ENCODE results near the gene WDR76. TPM values are rescaled to one million over a fixed set of nuclear protein-coding genes. Genes with fewer than 3 reads are reported as not detected.

The WDR76 gene
- total RNA-seq, 4 donors from 2014 or later = 1.6 to 6.6 (median 4.8) TPM

DNA sequence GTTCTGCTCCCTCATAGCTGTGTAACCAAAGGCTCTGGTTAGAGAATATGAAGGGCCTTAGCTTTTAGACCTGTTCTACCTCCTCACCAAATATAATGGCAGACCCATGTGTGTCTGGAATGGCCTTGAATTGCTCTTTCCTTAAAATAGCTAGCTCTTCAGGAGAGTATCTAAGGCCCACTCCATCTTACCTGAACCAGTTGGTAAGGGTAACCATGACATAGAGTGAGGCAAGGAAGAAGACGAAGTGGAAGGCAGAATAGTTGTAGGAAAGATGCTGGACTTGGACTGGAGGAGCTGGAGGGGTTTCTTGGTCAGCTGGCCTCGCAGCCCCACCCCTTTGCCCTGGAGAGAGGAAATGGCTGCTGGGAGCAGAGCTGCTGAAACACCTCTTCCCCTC, 31.6 kb upstream of the WDR76 start:
- Histone ChIP-seq H3K4me3 (replicated peaks in 1 of 3) (no peak overlapping the region), H3K27me3 (no peaks in the 10 kb centered on the region), H3K9me3 (no peaks in the 10 kb centered on the region), H3K27ac (peak overlapping the region in 1 of 3 donors; percentile 92), H3K36me3 (peaks cover 18 to 19% of the 10 kb centered on the region in 2 donors), H3K4me1 (peaks cover 28 to 53% of the 10 kb centered on the region in 2 donors)
- TF ChIP-seq, protein P1, sequence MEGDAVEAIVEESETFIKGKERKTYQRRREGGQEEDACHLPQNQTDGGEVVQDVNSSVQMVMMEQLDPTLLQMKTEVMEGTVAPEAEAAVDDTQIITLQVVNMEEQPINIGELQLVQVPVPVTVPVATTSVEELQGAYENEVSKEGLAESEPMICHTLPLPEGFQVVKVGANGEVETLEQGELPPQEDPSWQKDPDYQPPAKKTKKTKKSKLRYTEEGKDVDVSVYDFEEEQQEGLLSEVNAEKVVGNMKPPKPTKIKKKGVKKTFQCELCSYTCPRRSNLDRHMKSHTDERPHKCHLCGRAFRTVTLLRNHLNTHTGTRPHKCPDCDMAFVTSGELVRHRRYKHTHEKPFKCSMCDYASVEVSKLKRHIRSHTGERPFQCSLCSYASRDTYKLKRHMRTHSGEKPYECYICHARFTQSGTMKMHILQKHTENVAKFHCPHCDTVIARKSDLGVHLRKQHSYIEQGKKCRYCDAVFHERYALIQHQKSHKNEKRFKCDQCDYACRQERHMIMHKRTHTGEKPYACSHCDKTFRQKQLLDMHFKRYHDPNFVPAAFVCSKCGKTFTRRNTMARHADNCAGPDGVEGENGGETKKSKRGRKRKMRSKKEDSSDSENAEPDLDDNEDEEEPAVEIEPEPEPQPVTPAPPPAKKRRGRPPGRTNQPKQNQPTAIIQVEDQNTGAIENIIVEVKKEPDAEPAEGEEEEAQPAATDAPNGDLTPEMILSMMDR (IDR thresholded peaks at IDR 0.05) = no peak
- no peak for TF ChIP-seq POLR2A (IDR thresholded peaks at IDR 0.05)
- 91 to 93% methylated on average over 2 of the region's 2 CpGs for WGBS, 2 donors
- intact Hi-C loops (cut with DNase I) = no loop called here
- no peak for DNase-seq

DNA sequence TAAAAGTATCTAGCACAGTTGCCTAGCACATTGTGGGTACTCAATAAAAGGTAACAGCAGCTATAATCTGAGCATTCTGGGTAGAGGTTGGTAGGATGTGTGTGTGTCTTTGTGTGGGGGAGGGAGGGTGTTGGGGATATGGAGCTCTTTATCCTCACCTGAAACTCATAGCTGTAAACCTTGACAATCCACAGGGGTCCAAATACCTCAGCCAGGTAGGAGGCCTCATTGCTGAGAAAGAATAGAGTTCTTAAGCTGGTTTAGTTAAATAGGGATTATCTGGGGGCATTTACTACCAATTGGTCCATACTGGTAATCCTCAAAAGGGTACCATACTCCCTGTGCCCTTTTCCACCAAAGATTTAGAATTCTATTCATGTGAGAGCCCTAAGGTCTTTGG, 30.8 kb upstream of the WDR76 start:
- no peak for DNase-seq
- intact Hi-C loops (cut with DNase I) = no loop called here
- peaks cover 18 to 19% of the 10 kb centered on the region in 2 donors for H3K36me3 ChIP-seq
- H3K4me1 ChIP-seq = peaks cover 32 to 54% of the 10 kb centered on the region in 2 donors
- H3K27ac ChIP-seq = no peak overlapping the region
- H3K9me3 ChIP-seq = no peaks in the 10 kb centered on the region
- TF ChIP-seq POLR2A (IDR thresholded peaks at IDR 0.05) = no peak
- TF ChIP-seq, protein P1 (IDR thresholded peaks at IDR 0.05) = no peak
- H3K4me3 ChIP-seq (replicated peaks in 1 of 3) = no peak overlapping the region
- no peaks in the 10 kb centered on the region for H3K27me3 ChIP-seq

DNA sequence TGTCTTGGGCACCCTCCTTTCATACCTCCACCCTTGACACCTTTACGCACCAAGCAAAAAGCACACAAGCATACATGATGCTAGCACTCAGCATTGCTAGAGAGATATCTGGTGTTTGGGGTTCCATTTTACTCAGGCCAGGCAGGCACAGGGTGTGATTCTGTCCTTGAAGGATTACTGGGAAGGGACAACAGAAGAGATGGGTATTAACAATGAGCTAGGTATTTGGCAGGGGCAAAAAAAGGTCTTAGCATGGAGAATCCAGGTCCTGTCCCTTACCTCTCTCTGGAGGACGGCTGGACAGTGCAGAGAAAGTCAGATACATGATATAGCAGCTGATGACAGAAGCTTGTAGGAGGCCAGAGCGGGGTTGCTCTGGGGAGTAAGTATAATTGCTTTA, 30.2 kb upstream of the WDR76 start:
- Histone ChIP-seq H3K27me3 (no peaks in the 10 kb centered on the region), H3K4me1 (peaks cover 36 to 59% of the 10 kb centered on the region in 2 donors), H3K36me3 (peaks cover 18 to 19% of the 10 kb centered on the region in 2 donors), H3K27ac (no peak overlapping the region), H3K9me3 (no peaks in the 10 kb centered on the region), H3K4me3 (replicated peaks in 1 of 3) (no peak overlapping the region)
- intact Hi-C loops (cut with DNase I) = no loop called here
- DNase-seq = no peak
- TF ChIP-seq POLR2A (IDR thresholded peaks at IDR 0.05) = no peak
- TF ChIP-seq, protein P1 (IDR thresholded peaks at IDR 0.05) = no peak
- WGBS, 2 donors = 96 to 97% methylated on average over 3 of the region's 3 CpGs

DNA sequence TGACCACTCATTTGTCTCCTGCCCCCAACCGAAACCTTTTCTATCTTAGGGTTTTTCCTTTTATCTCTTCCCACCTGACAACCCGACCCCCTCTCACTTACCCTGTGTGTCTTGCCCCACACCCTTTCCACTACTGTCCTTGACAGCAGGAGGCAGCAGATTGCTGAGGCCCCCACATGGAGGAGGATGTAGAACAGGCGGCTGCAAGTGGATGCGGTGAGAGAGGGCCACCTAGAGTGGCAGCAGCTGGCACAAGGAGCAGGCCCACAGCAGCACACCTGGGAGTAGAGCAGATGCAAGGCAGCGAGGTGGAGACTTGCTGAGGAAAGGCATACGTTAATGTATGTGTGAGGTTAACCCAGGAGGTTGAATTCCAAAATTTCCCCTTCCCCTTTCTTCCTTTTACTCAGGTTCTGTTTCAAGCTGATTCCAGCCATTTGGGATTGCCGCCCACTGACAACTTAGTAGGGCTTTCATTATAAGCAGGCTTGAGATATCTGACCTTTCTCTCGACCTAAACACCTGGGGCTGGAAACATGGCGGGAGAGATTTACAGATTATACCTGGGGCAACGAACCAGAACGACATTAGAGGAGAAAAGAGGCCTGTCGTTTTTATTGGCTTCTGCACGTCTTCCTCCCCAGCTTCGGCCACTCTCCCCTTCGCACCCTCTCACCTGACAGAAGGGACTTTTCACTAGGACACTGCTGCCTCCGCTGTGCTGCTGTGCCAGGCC, 27.4 kb upstream of the WDR76 start:
- Histone ChIP-seq H3K36me3 (peaks cover 9 to 11% of the 10 kb centered on the region in 2 donors), H3K27ac (peak overlapping the region in 2 of 3 donors; percentile 96 to 100), H3K4me3 (replicated peaks in 1 of 3) (no peak overlapping the region), H3K27me3 (no peaks in the 10 kb centered on the region), H3K9me3 (no peaks in the 10 kb centered on the region), H3K4me1 (peaks cover 23 to 45% of the 10 kb centered on the region in 2 donors)
- 85 to 86% methylated on average over 16 of the region's 16 CpGs for WGBS, 2 donors
- DNase-seq = no peak
- intact Hi-C loops (cut with DNase I) = no loop called here
- TF ChIP-seq POLR2A (IDR thresholded peaks at IDR 0.05) = no peak

DNA sequence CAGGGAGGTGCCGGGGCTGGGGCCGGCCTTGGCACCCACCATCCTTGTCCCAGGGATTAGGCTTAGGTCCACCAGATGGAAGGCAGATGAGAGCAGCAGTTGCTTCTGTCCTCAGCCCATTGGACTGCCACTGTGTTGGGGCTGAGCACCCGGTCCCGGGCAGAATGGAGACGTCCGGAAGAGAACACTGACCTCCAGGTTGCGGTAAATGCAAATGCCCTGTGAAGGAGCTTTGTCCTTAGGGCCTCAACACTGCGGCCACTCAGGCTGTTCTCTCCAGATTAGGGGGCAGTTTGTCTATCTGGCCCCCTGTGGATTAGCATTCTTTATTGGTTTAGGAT, 26.9 kb upstream of the WDR76 start, which contains the start of gene SERINC4:
Gene SERINC4 (minus strand): TSS at position 276 of the 341 bp plus-strand sequence. CDS start 234 bp downstream, at position 42.
- Histone ChIP-seq H3K4me1 (peaks cover 20 to 40% of the 10 kb centered on the region in 2 donors), H3K4me3 (replicated peaks in 1 of 3) (peak within 1 kb of the TSS; percentile 28 to 83 (median 72)), H3K27ac (peak within 1 kb of the TSS; percentile 89 to 100 (median 96)), H3K9me3 (no peaks in the 10 kb centered on the region), H3K36me3 (peaks cover 10 to 11% of the 10 kb centered on the region in 2 donors), H3K27me3 (no peaks in the 10 kb centered on the region)
- intact Hi-C loops (cut with DNase I) = no loop called here
- no peak for DNase-seq
- 97 to 99% methylated on average over 5 to 7 of the region's 8 CpGs for WGBS, 2 donors
- TF ChIP-seq, protein P1 (IDR thresholded peaks at IDR 0.05) = no peak
- TF ChIP-seq POLR2A (IDR thresholded peaks at IDR 0.05) = no peak

Data from thyroid gland (tissue), 4 donors.